Tibial artery (tissue), 4 donors: Measurements from ENCODE around the gene LRP10.

Experiments used
- DNase-seq, 2 donors: peaks; one replicate each; pipeline ENCODE4 v3.0.0-alpha.2; 2019
- H3K27ac ChIP-seq, 2 donors: fragments of 200-600 bp; sonication (generic) in 1 of 2; 1 replicate in 1 of 2; 2 replicates in 1 of 2; pipeline ENCODE4 v1.5.1; 2018 to 2019; ENCODE audit warnings: mild to moderate bottlenecking in 1 of 2
- H3K27me3 ChIP-seq, 2 donors: fragments of 200-600 bp; sonication (generic) in 1 of 2; one replicate each; pipeline versions ENCODE4 v1.5.1 to v1.6.0; 2016 to 2019
- H3K36me3 ChIP-seq, 3 donors: fragments of 200-600 bp; sonication (generic) in 2 of 3; one replicate each; pipeline ENCODE4 v1.5.1; 2016 to 2019; ENCODE audit warnings: mild to moderate bottlenecking in 2 of 3
- H3K4me1 ChIP-seq, 4 donors: fragments of 200-600 bp; sonication (generic) in 2 of 4; 1 replicate in 3 of 4; 2 replicates in 1 of 4; pipeline ENCODE4 v1.5.1; 2016 to 2019
- H3K4me3 ChIP-seq, 2 donors: fragments of 200-600 bp; sonication (generic) in 1 of 2; 1 replicate in 1 of 2; 2 replicates in 1 of 2; pipeline ENCODE4 v1.5.1; 2018 to 2019; ENCODE audit warnings: mild to moderate bottlenecking in 2 of 2
- H3K9me3 ChIP-seq, 3 donors: fragments of 200-600 bp; sonication (generic) in 1 of 3; one replicate each; pipeline ENCODE4 v1.5.1; 2016 to 2019
- CTCF ChIP-seq, 2 experiments: fragments of 200-600 bp in 1 of 2; fragments of 450-650 bp in 1 of 2; IDR thresholded peaks; one replicate each; pipeline ENCODE4 v1.5.1; 2017 to 2019; ENCODE audit warnings: antibody characterized with exemption in 2 of 2, mild to moderate bottlenecking in 1 of 2, moderate library complexity in 1 of 2
- intact Hi-C: fragments of 100-400 bp; cut with DNase I; formaldehyde crosslinking; loops from one replicate; pipeline ENCODE4 v1.15.0; 2023; ENCODE audit warnings: low total_unique reads

The LRP10 gene

DNA sequence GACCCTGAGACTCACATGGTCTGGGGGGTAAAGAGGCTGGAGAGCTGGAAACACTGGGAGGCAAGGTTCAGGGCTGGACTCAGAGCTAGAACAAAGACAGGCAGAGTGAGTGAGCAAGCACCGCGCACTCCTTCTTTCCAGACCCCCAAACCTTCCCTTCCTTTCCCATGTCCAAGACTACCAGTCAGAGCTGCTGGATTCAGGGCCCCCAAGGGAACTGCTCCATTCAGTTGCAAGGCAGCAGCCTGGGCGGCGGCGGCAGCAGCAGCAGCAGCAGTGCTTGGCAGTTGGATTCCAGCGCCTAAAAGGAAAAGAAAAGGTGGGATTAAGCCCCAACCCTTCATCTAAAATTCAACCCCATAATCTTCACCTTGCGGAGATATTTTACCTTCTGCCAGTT lies 30.3 kb downstream of the LRP10 start:
- intact Hi-C loops = no loop called here
- peak in 1 of 2 donors; percentile 28 for DNase-seq
- Histone ChIP-seq H3K4me1 (peaks cover 0 to 8% (median 2%) of the 10 kb centered on the region in 4 donors), H3K9me3 (no peaks in the 10 kb centered on the region), H3K27me3 (no peaks in the 10 kb centered on the region), H3K4me3 (no peak overlapping the region), H3K36me3 (peaks cover 58 to 66% (median 60%) of the 10 kb centered on the region in 3 donors), H3K27ac (no peak overlapping the region)
- TF ChIP-seq CTCF (IDR thresholded peaks at IDR 0.05) = no peak

DNA sequence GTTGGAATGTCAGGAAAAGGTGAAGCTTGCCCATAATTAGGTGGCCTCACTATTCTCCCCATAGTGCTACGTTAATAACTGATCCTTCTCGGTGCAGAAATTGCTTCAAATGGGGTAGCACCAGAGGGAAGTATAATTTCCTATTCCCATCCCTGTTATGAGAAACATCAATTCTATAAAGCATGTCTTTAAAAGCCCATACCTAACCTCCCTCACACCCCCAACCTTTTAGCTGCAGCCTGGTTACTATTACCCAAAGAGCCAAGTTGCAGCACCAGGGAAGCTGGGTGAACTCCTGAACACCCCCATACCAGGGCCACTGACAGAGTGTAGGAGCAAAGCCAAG lies 32.2 kb downstream of the LRP10 start:
- H3K36me3 ChIP-seq = peaks cover 77 to 85% (median 79%) of the 10 kb centered on the region in 3 donors
- intact Hi-C loops = no loop called here
- H3K27ac ChIP-seq = no peak overlapping the region
- TF ChIP-seq CTCF (IDR thresholded peaks at IDR 0.05) = no peak
- no peak overlapping the region for H3K4me3 ChIP-seq
- peaks cover 0 to 2% (median under 1%) of the 10 kb centered on the region in 4 donors for H3K4me1 ChIP-seq
- H3K27me3 ChIP-seq = no peaks in the 10 kb centered on the region
- peak in 1 of 2 donors; percentile 3 for DNase-seq
- no peaks in the 10 kb centered on the region for H3K9me3 ChIP-seq

DNA sequence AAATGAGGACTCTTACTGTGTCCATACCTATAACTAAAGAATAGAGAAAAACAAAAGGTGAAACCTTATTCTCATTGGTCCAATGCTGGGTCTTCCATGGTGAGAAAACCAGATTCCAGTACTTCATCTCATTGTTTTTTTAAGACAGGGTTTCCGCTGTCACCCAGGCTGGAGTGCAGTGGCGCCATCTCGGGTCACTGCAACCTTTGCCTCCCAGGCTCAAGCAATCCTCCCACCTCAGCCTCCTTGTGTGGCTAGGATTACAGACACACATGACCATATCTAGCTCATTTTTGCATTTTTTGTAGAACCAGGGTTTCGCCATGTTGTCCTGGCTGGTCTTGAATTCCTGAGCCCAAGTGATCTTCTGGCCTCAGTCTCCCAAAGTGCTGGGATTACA lies 34.1 kb downstream of the LRP10 start:
- Histone ChIP-seq H3K9me3 (no peaks in the 10 kb centered on the region), H3K27ac (no peak overlapping the region), H3K4me1 (no peaks in the 10 kb centered on the region), H3K4me3 (no peak overlapping the region), H3K36me3 (peaks cover 84 to 98% (median 95%) of the 10 kb centered on the region in 3 donors), H3K27me3 (no peaks in the 10 kb centered on the region)
- no peak for TF ChIP-seq CTCF (IDR thresholded peaks at IDR 0.05)
- peak in 1 of 2 donors; percentile 16 for DNase-seq
- intact Hi-C loops = no loop called here

- H3K27ac ChIP-seq = no peak overlapping the region
- intact Hi-C loops = no loop called here
- TF ChIP-seq CTCF (IDR thresholded peaks at IDR 0.05) = no peak
- H3K9me3 ChIP-seq = no peaks in the 10 kb centered on the region
- H3K4me1 ChIP-seq = no peaks in the 10 kb centered on the region
- DNase-seq = peak in 1 of 2 donors; percentile 21
- no peak overlapping the region for H3K4me3 ChIP-seq
- H3K27me3 ChIP-seq = no peaks in the 10 kb centered on the region
- H3K36me3 ChIP-seq = peaks cover 80 to 98% (median 96%) of the 10 kb centered on the region in 3 donors
Observed at GRCh38 chr14:22906073-22906472, 34.5 kb downstream of the LRP10 start.

GRCh38 chr14:22907429-22907828 lies 35.9 kb downstream of the LRP10 start:
- Histone ChIP-seq H3K27ac (no peak overlapping the region), H3K4me3 (no peak overlapping the region), H3K4me1 (peaks cover 0 to 4% (median 1%) of the 10 kb centered on the region in 4 donors), H3K36me3 (peaks cover 71 to 92% (median 87%) of the 10 kb centered on the region in 3 donors), H3K27me3 (no peaks in the 10 kb centered on the region), H3K9me3 (no peaks in the 10 kb centered on the region)
- intact Hi-C loops = no loop called here
- DNase-seq = no peak
- TF ChIP-seq CTCF (IDR thresholded peaks at IDR 0.05) = no peak

DNA sequence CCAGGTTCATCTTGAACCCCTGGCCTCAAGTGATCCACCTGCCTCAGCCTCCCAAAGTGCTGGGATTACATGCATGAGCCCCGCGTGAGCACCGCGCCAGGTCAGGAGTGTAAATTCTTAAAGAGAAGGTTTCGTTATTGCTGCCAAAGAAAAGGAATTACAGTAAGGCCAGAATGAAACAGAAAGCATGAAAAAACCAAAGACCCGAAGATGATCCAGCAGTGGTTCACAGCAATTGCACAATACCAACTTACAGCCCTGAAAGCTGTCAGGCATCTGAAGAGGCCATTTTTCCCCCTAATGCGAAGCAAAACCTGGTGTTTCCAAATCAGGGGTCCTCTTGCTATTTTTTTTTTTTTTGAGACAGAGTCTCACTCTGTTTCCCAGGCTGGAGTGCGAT lies 37.1 kb downstream of the LRP10 start:
- no peak for DNase-seq
- H3K27me3 ChIP-seq = no peaks in the 10 kb centered on the region
- H3K4me3 ChIP-seq = no peak overlapping the region
- no peaks in the 10 kb centered on the region for H3K9me3 ChIP-seq
- H3K27ac ChIP-seq = no peak overlapping the region
- H3K36me3 ChIP-seq = peaks cover 62 to 82% (median 77%) of the 10 kb centered on the region in 3 donors
- no peak for TF ChIP-seq CTCF (IDR thresholded peaks at IDR 0.05)
- peaks cover 0 to 7% (median 1%) of the 10 kb centered on the region in 4 donors for H3K4me1 ChIP-seq
- intact Hi-C loops = no loop called here
